ENCODE results near the gene ALDH16A1. TPM values are rescaled to one million over a fixed set of nuclear protein-coding genes. Genes with fewer than 3 reads are reported as not detected.
"Not testable (repeated sequence)": the region's sequence is repeated elsewhere in the genome, so short reads cannot be mapped to it uniquely, and the experiment has no call there.

Gene ALDH16A1
- total RNA-seq, 1 experiment from 2014 or later, result 40.9 TPM

GRCh38 chr19:49469828-49470614 lies 17.0 kb downstream of the ALDH16A1 start:
- Histone ChIP-seq H3K4me3 (no peak overlapping the region), H3K4me1 (replicated peaks; ENCODE audit: insufficient read depth) (0 out of 2 replicates have a peak, but pooled peaks cover 3% of the 10 kb centered on the region), H4K20me1 (ENCODE audit: insufficient read depth) (no peaks in the 10 kb centered on the region), H3K27ac (no peak overlapping the region), H3K27me3 (ENCODE audit: insufficient read depth, low read depth) (0 out of 2 replicates have a peak, but pooled peaks cover 4% of the 10 kb centered on the region), H3K9me3 (ENCODE audit: insufficient read depth, low read depth) (no peaks in the 10 kb centered on the region), H3K79me2 (ENCODE audit: low read depth) (no peaks in the 10 kb centered on the region), H3F3A (ENCODE audit: insufficient read depth, low read depth) (peaks cover 27% of the 10 kb centered on the region), H3K4me2 (no peak overlapping the region), H3K36me3 (ENCODE audit: low read depth) (no peaks in the 10 kb centered on the region), H2AFZ (no peak overlapping the region), H3K9me2 (ENCODE audit: insufficient read depth) (no peaks in the 10 kb centered on the region)
- no peak for TF ChIP-seq EZH2 (IDR thresholded peaks at IDR 0.05; ENCODE audit: low read depth)
- TF ChIP-seq, protein P1, sequence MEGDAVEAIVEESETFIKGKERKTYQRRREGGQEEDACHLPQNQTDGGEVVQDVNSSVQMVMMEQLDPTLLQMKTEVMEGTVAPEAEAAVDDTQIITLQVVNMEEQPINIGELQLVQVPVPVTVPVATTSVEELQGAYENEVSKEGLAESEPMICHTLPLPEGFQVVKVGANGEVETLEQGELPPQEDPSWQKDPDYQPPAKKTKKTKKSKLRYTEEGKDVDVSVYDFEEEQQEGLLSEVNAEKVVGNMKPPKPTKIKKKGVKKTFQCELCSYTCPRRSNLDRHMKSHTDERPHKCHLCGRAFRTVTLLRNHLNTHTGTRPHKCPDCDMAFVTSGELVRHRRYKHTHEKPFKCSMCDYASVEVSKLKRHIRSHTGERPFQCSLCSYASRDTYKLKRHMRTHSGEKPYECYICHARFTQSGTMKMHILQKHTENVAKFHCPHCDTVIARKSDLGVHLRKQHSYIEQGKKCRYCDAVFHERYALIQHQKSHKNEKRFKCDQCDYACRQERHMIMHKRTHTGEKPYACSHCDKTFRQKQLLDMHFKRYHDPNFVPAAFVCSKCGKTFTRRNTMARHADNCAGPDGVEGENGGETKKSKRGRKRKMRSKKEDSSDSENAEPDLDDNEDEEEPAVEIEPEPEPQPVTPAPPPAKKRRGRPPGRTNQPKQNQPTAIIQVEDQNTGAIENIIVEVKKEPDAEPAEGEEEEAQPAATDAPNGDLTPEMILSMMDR (conservative IDR thresholded peaks at IDR 0.05), result no peak; the same call in 1 of the 2 replicates
- ChIA-PET POLR2A (ENCODE audit: unreplicated experiment) (no interaction called here), CTCF (no interaction called here)
- no TSS peak for BruUV-seq (replicated peaks)
- DNase-seq, result no peak
- intact Hi-C loops (cut with micrococcal nuclease; ENCODE audit: unreplicated experiment), result no loop called here

- no TSS peak for BruUV-seq (replicated peaks)
- H2AFZ ChIP-seq, result no peak overlapping the region
- H3F3A ChIP-seq (ENCODE audit: insufficient read depth, low read depth), result peaks cover 32% of the 10 kb centered on the region
- no peak overlapping the region for H3K4me2 ChIP-seq
- intact Hi-C loops (cut with micrococcal nuclease; ENCODE audit: unreplicated experiment), result no loop called here
- no peaks in the 10 kb centered on the region for H3K9me3 ChIP-seq (ENCODE audit: insufficient read depth, low read depth)
- H3K9me2 ChIP-seq (ENCODE audit: insufficient read depth), result no peaks in the 10 kb centered on the region
- CTCF ChIA-PET, result no interaction called here
- no peak overlapping the region for H3K4me3 ChIP-seq
- 0 out of 2 replicates have a peak, but pooled peaks cover 4% of the 10 kb centered on the region for H3K27me3 ChIP-seq (ENCODE audit: insufficient read depth, low read depth)
- no peak for TF ChIP-seq EZH2 (IDR thresholded peaks at IDR 0.05; ENCODE audit: low read depth)
- TF ChIP-seq, protein P1 (conservative IDR thresholded peaks at IDR 0.05), result no peak
- no peaks in the 10 kb centered on the region for H3K79me2 ChIP-seq (ENCODE audit: low read depth)
- POLR2A ChIA-PET (ENCODE audit: unreplicated experiment), result no interaction called here
- 0 out of 2 replicates have a peak, but pooled peaks cover 3% of the 10 kb centered on the region for H3K4me1 ChIP-seq (replicated peaks; ENCODE audit: insufficient read depth)
- no peaks in the 10 kb centered on the region for H4K20me1 ChIP-seq (ENCODE audit: insufficient read depth)
- no peaks in the 10 kb centered on the region for H3K36me3 ChIP-seq (ENCODE audit: low read depth)
- no peak overlapping the region for H3K27ac ChIP-seq
- DNase-seq, result no peak
Measured at GRCh38 chr19:49470615-49470978, 17.6 kb downstream of the ALDH16A1 start.

DNA sequence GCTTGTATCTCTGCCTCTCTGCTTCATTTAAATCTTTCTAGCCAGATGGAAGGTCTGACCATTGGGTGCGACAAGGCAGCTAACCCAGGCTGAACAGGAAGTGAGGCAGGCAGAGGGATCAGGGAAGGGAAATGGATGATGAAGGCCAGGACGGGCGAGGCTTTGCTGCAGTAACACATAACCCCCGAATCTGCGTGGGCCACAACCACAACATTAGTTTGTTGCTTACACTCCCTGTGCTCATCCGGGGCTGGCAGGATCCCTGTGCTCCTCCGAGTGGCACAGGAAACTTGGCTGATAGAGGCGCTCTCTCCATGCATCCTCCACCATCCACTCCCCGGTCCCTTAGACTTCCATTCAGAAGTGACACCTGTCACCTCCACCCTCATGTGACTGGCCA lies 19.9 kb downstream of the ALDH16A1 start:
- CTCF ChIA-PET, result interaction anchor here (0.6 kb wide), 1 partner anchor 150 kb away, joined by 5 read pairs; no protein-coding TSS in a partner anchor
- Histone ChIP-seq H3K36me3 (ENCODE audit: low read depth) (no peaks in the 10 kb centered on the region), H2AFZ (no peak overlapping the region), H3K4me3 (no peak overlapping the region), H3K4me1 (replicated peaks; ENCODE audit: insufficient read depth) (0 out of 2 replicates have a peak, but pooled peaks cover 3% of the 10 kb centered on the region), H3K4me2 (no peak overlapping the region), H3F3A (ENCODE audit: insufficient read depth, low read depth) (peaks cover 38% of the 10 kb centered on the region), H3K9me2 (ENCODE audit: insufficient read depth) (no peaks in the 10 kb centered on the region), H3K9me3 (ENCODE audit: insufficient read depth, low read depth) (no peaks in the 10 kb centered on the region), H3K79me2 (ENCODE audit: low read depth) (no peaks in the 10 kb centered on the region), H3K27ac (no peak overlapping the region), H3K27me3 (ENCODE audit: insufficient read depth, low read depth) (0 out of 2 replicates have a peak, but pooled peaks cover 4% of the 10 kb centered on the region), H4K20me1 (ENCODE audit: insufficient read depth) (no peaks in the 10 kb centered on the region)
- intact Hi-C loops (cut with micrococcal nuclease; ENCODE audit: unreplicated experiment), result no loop called here
- no peak for DNase-seq
- POLR2A ChIA-PET (ENCODE audit: unreplicated experiment), result interaction anchor here (0.6 to 0.7 kb wide), 2 partner anchors 167 to 169 kb away, joined by 3 to 5 read pairs; partner anchors contain the start of genes RRAS and SCAF1
- BruUV-seq (replicated peaks), result no TSS peak
- TF ChIP-seq EZH2 (IDR thresholded peaks at IDR 0.05; ENCODE audit: low read depth), result no peak
- TF ChIP-seq, protein P1 (conservative IDR thresholded peaks at IDR 0.05), result no peak

GRCh38 chr19:49473501-49473867 lies 20.5 kb downstream of the ALDH16A1 start:
- H3K79me2 ChIP-seq (ENCODE audit: low read depth); H3K9me2 ChIP-seq (ENCODE audit: insufficient read depth); H3K27me3 ChIP-seq (ENCODE audit: insufficient read depth, low read depth); H3K36me3 ChIP-seq (ENCODE audit: low read depth); H4K20me1 ChIP-seq (ENCODE audit: insufficient read depth); intact Hi-C loops (cut with micrococcal nuclease; ENCODE audit: unreplicated experiment); H3K27ac ChIP-seq; H3K9me3 ChIP-seq (ENCODE audit: insufficient read depth, low read depth); H3K4me1 ChIP-seq (replicated peaks; ENCODE audit: insufficient read depth); DNase-seq; BruUV-seq (replicated peaks): not testable (repeated sequence)
- Histone ChIP-seq H3K4me3 (peak overlapping the region; percentile 98; the same call in 1 of the 2 replicates), H3K4me2 (peak overlapping the region; percentile 94), H3F3A (ENCODE audit: insufficient read depth, low read depth) (peaks cover 35% of the 10 kb centered on the region), H2AFZ (peak overlapping the region; percentile 98)
- POLR2A ChIA-PET (ENCODE audit: unreplicated experiment), result interaction anchor here (0.6 to 0.7 kb wide), 2 partner anchors 12 to 323 kb away, joined by 3 read pairs; no protein-coding TSS in a partner anchor
- CTCF ChIA-PET, result interaction anchor here (0.6 kb wide), 1 partner anchor 151 kb away, joined by 5 read pairs; no protein-coding TSS in a partner anchor
